OCI-LY3 (cell line): Measurements from ENCODE around the gene NTNG1.

ENCODE experiments used
- H2AFZ ChIP-seq: fragments of 200-600, 300-600 bp; shearing (Covaris generic); 2 replicates; pipeline ENCODE4 v1.6.0; 2014; ENCODE audit warnings: antibody characterized with exemption, low read depth, low read length
- H3K27ac ChIP-seq: fragments of 200-600, 300-600 bp; sonication (generic); 2 replicates; pipeline ENCODE4 v1.5.1; 2014; ENCODE audit warnings: mild to moderate bottlenecking, low read length, moderate library complexity, mixed read lengths
- H3K27me3 ChIP-seq: fragments of 200-600, 300-600 bp; sonication (generic); 2 replicates; pipeline ENCODE4 v1.6.1; 2014; ENCODE audit warnings: low read depth, low read length, mixed read lengths
- H3K36me3 ChIP-seq: fragments of 200-600, 300-600 bp; sonication (generic); replicated peaks from 2 replicates; pipeline ENCODE3; 2014; ENCODE audit warnings: low read depth, low read length, mixed read lengths
- H3K4me1 ChIP-seq: fragments of 300-600, 200-600 bp; sonication (generic); 2 replicates; pipeline ENCODE4 v1.6.1; 2014; ENCODE audit warnings: low read length, mixed read lengths
- H3K4me2 ChIP-seq: fragments of 200-600, 300-600 bp; sonication (generic); 2 replicates; pipeline ENCODE4 v1.6.1; 2014; ENCODE audit warnings: low read length, mixed read lengths
- H3K4me3 ChIP-seq: fragments of 300-600, 200-600 bp; sonication (generic); 2 replicates; pipeline ENCODE4 v1.5.1; 2014; ENCODE audit warnings: antibody characterized with exemption, mild to moderate bottlenecking, low read length, moderate library complexity
- H3K79me2 ChIP-seq: fragments of 300-600, 200-600 bp; shearing (Covaris generic); 2 replicates; pipeline ENCODE4 v1.6.1; 2014; ENCODE audit warnings: mild to moderate bottlenecking, low read length, mixed read lengths
- H3K9ac ChIP-seq: fragments of 300-600, 200-600 bp; shearing (Covaris generic); 2 replicates; pipeline ENCODE4 v1.6.0; 2014; ENCODE audit warnings: mild to moderate bottlenecking, low read length, moderate library complexity
- H3K9me3 ChIP-seq: fragments of 200-600, 300-600 bp; shearing (Covaris generic); 2 replicates; pipeline ENCODE4 v1.6.1; 2014; ENCODE audit warnings: low read length, mixed read lengths; ENCODE audit not compliant: insufficient read depth
- H4K20me1 ChIP-seq: fragments of 200-600, 300-600 bp; sonication (generic); 2 replicates; pipeline ENCODE4 v1.6.1; 2016; ENCODE audit warnings: low read length, mixed read lengths; ENCODE audit not compliant: insufficient read depth
- CTCF ChIP-seq: fragments of 200-600, 300-600 bp; sonication (generic); IDR thresholded peaks from 2 replicates; pipeline ENCODE4 v1.5.1; 2014; ENCODE audit warnings: antibody characterized with exemption, low read length, low read depth
- EZH2phosphoT487 ChIP-seq: fragments of 200-600 bp; shearing (Covaris generic); IDR thresholded peaks from 2 replicates; pipeline ENCODE4 v1.6.1; 2018; ENCODE audit warnings: antibody characterized with exemption, mixed run types, low read depth

The NTNG1 gene

DNA sequence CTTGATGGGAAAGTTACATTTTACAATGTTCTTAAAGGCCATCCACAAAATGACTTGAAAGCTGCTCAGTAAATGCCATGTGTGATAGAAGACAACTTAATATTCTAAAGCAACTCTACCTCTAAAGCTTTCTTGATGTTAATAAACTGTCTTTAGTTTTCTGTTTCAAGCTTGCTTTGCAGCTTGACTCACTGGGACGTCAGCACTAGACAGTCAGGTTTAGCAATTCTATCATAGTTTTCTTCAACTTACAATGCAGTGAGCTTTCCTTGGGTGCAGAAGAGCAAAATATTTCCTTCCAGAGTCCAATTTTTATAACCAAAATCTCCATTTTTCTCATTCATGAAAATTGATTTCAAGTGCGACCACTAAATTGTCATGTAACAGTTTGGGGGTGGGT is 273.1 kb downstream of the NTNG1 start:
- Histone ChIP-seq H3K79me2 (no peaks in the 10 kb centered on the region), H3K27ac (no peak overlapping the region), H3K9me3 (no peaks in the 10 kb centered on the region), H2AFZ (no peak overlapping the region), H3K4me2 (no peak overlapping the region), H3K36me3 (no peaks in the 10 kb centered on the region), H3K27me3 (no peaks in the 10 kb centered on the region), H3K9ac (no peak overlapping the region), H4K20me1 (no peaks in the 10 kb centered on the region), H3K4me1 (no peaks in the 10 kb centered on the region), H3K4me3 (no peak overlapping the region)
- TF ChIP-seq CTCF (no peak), EZH2phosphoT487 (no peak)

- Histone ChIP-seq H3K27me3 (no peaks in the 10 kb centered on the region), H3K9ac (no peak overlapping the region), H3K4me3 (no peak overlapping the region), H2AFZ (no peak overlapping the region), H3K9me3 (no peaks in the 10 kb centered on the region), H3K4me2 (no peak overlapping the region), H3K79me2 (no peaks in the 10 kb centered on the region), H3K4me1 (peaks cover 1% of the 10 kb centered on the region), H3K27ac (no peak overlapping the region), H3K36me3 (no peaks in the 10 kb centered on the region), H4K20me1 (no peaks in the 10 kb centered on the region)
- TF ChIP-seq CTCF (no peak), EZH2phosphoT487 (no peak)
These were observed 273.7 kb downstream of the NTNG1 start for GRCh38 chr1:107414550-107414949.

DNA sequence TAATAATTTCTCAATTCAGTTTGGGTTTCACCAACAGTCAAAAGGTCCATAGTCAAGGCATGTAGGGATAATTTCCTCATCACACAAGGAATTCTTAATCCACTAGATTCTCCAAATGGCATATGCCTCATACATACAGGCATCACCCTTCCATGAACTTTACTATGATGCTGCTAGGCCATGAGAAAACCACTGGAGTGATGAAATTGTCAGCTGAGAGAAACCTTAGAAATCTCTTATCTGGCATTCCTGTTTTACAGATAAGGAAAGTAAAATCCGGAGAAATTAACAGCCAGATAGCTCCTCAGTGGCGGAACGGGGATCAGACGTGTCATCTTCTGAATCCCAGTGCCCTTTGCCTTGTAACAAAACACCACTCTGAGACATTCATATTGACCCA is 274.4 kb downstream of the NTNG1 start:
- no peak overlapping the region for H2AFZ ChIP-seq
- no peaks in the 10 kb centered on the region for H3K9me3 ChIP-seq
- TF ChIP-seq EZH2phosphoT487 = no peak
- TF ChIP-seq CTCF = no peak
- H3K27me3 ChIP-seq = no peaks in the 10 kb centered on the region
- H3K4me2 ChIP-seq = no peak overlapping the region
- H3K9ac ChIP-seq = no peak overlapping the region
- no peak overlapping the region for H3K27ac ChIP-seq
- H3K36me3 ChIP-seq = no peaks in the 10 kb centered on the region
- no peaks in the 10 kb centered on the region for H4K20me1 ChIP-seq
- H3K4me1 ChIP-seq = peaks cover 8% of the 10 kb centered on the region
- H3K4me3 ChIP-seq = no peak overlapping the region
- H3K79me2 ChIP-seq = no peaks in the 10 kb centered on the region

DNA sequence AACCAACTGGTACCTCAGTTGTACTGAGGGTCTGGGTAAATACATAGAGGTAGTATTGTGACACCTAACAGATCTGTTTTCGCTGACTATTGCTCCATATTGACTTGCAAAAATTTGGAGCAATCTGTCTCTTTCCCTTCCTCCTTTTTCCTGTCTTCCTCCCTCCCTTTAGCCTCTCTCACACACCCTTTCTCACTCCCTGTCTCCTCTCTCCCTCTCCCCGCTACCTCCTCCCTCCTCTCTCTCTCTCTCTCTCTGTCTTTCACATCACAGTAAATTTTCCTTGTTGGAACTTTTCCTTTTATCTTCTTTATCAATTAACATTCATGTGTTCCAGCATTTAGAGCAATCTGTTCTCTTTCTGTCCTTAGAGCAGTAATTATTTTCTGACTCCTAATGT is 278.2 kb downstream of the NTNG1 start:
- TF ChIP-seq EZH2phosphoT487 = no peak
- no peak for TF ChIP-seq CTCF
- Histone ChIP-seq H2AFZ (no peak overlapping the region), H3K27ac (no peak overlapping the region), H3K27me3 (no peaks in the 10 kb centered on the region), H3K4me3 (no peak overlapping the region), H4K20me1 (no peaks in the 10 kb centered on the region), H3K4me1 (peaks cover 9% of the 10 kb centered on the region), H3K36me3 (no peaks in the 10 kb centered on the region), H3K4me2 (no peak overlapping the region), H3K9ac (no peak overlapping the region), H3K9me3 (no peaks in the 10 kb centered on the region), H3K79me2 (no peaks in the 10 kb centered on the region)
